Measurements from ENCODE around the gene IRF2BP1.

GRCh38 chr19:45870798-45871197 lies 15.1 kb downstream of the IRF2BP1 start:
- no peak for TF ChIP-seq EP300 (IDR thresholded peaks at IDR 0.05)
- no peak for TF ChIP-seq CTCF (IDR thresholded peaks at IDR 0.05)

Data from esophagus muscularis mucosa (tissue), 3 donors.